Lower leg skin (tissue), 3 donors: ENCODE results near the gene ZDHHC1.
A peak's percentile ranks its signal among the peaks of the same experiment; 100 is the strongest.

Experiments used
- POLR2A ChIP-seq, 2 donors: fragments of 450-650 bp; IDR thresholded peaks; one replicate each; pipeline ENCODE4 v1.6.1; 2016 to 2017; ENCODE audit warnings: antibody characterized with exemption in 2 of 2, mild to moderate bottlenecking in 1 of 2, moderate library complexity in 1 of 2
- TF ChIP-seq, protein P1 (sequence below), 3 donors: fragments of 450-650 bp; IDR thresholded peaks; one replicate each; pipeline ENCODE4 v1.5.1; 2016; ENCODE audit warnings: antibody characterized with exemption in 3 of 3, mild to moderate bottlenecking in 3 of 3, moderate library complexity in 2 of 3

DNA sequence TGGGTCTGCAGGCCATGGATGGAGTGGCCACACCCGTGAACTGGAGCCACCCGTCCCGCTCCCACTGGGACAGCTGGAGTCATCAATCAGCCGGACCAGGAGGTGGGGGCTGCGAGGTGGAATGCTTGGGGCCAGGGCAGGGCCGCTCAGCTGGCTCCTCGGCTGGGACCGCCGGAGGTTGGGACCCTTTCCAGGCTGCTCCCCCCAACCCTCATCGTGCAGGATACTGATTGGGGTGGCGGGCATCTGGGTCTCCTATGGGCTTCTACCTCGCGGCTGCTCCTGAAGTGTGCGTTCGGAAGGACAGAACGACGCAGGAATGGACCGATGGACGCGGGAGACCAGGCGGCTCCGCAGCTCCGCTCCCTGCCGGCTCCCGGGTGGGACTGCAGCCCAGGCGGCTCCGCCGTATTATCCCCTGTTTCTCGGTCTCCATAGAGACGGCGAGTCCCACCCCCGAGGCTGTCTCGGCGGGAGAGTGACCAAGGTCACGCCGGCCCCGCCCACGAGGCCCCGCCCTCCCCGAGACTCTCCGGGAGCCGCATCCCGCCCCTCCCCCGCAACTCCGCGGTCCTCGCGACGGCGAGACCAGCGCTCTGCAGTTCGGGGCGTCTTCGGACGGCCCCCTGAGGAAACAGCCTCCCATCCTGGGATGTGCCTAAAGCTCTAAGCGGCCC is 23.0 kb downstream of the ZDHHC1 start, which contains the start of gene TPPP3:
- TF ChIP-seq POLR2A (IDR thresholded peaks at IDR 0.05): no peak
- TF ChIP-seq, protein P1, sequence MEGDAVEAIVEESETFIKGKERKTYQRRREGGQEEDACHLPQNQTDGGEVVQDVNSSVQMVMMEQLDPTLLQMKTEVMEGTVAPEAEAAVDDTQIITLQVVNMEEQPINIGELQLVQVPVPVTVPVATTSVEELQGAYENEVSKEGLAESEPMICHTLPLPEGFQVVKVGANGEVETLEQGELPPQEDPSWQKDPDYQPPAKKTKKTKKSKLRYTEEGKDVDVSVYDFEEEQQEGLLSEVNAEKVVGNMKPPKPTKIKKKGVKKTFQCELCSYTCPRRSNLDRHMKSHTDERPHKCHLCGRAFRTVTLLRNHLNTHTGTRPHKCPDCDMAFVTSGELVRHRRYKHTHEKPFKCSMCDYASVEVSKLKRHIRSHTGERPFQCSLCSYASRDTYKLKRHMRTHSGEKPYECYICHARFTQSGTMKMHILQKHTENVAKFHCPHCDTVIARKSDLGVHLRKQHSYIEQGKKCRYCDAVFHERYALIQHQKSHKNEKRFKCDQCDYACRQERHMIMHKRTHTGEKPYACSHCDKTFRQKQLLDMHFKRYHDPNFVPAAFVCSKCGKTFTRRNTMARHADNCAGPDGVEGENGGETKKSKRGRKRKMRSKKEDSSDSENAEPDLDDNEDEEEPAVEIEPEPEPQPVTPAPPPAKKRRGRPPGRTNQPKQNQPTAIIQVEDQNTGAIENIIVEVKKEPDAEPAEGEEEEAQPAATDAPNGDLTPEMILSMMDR (IDR thresholded peaks at IDR 0.05): peak in 1 of 3 donors; percentile 54
